ENCODE results near the gene MLST8. TPM values are rescaled to one million over a fixed set of nuclear protein-coding genes. Genes with fewer than 3 reads are reported as not detected.

MLST8 gene
- polyA plus RNA-seq, 3 donors: 29.9 to 54.3 (median 30.5) TPM

- Mint-ChIP-seq H3K36me3 (peaks cover 51 to 76% of the 10 kb centered on the region in 2 donors), H3K4me3 (no peak overlapping the region)
Observed at GRCh38 chr16:2230376-2230775, 25.1 kb downstream of the MLST8 start.

GRCh38 chr16:2231016-2231931 is 26.0 kb downstream of the MLST8 start:
- 96% methylated on average over 26 of the region's 29 CpGs for WGBS (ENCODE audit: insufficient coverage)
- H3K36me3 ChIP-seq (replicated peaks in 1 of 2; ENCODE audit: control insufficient read depth in 1 of 2, insufficient read depth in 2 of 2, low read length in 2 of 2): peaks cover 72 to 84% of the 10 kb centered on the region in 2 donors
- H3K27ac ChIP-seq (ENCODE audit: low read depth in 1 of 2, low read length in 2 of 2): no peak overlapping the region
- H3K4me3 ChIP-seq (replicated peaks in 1 of 3; ENCODE audit: low read depth in 2 of 3, low read length in 3 of 3): no peak overlapping the region
- peaks cover 57 to 80% of the 10 kb centered on the region in 2 donors for H3K36me3 Mint-ChIP-seq
- TF ChIP-seq, protein P1, sequence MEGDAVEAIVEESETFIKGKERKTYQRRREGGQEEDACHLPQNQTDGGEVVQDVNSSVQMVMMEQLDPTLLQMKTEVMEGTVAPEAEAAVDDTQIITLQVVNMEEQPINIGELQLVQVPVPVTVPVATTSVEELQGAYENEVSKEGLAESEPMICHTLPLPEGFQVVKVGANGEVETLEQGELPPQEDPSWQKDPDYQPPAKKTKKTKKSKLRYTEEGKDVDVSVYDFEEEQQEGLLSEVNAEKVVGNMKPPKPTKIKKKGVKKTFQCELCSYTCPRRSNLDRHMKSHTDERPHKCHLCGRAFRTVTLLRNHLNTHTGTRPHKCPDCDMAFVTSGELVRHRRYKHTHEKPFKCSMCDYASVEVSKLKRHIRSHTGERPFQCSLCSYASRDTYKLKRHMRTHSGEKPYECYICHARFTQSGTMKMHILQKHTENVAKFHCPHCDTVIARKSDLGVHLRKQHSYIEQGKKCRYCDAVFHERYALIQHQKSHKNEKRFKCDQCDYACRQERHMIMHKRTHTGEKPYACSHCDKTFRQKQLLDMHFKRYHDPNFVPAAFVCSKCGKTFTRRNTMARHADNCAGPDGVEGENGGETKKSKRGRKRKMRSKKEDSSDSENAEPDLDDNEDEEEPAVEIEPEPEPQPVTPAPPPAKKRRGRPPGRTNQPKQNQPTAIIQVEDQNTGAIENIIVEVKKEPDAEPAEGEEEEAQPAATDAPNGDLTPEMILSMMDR (IDR thresholded peaks at IDR 0.05): no peak
- H3K9me3 Mint-ChIP-seq: peaks cover 0 to 6% (median 0%) of the 10 kb centered on the region in 7 donors
- peaks cover 0 to 3% of the 10 kb centered on the region in 2 donors for H3K4me1 ChIP-seq (ENCODE audit: control insufficient read depth in 1 of 2, insufficient read depth in 2 of 2, low read length in 2 of 2)
- H3K4me2 ChIP-seq (replicated peaks; ENCODE audit: extremely low read depth, low read length, poor library complexity, severe bottlenecking): no peak overlapping the region
- peaks cover 13 to 18% (median 13%) of the 10 kb centered on the region in 3 donors for H3K27me3 Mint-ChIP-seq (ENCODE audit: low read depth in 3 of 3)
- peaks cover 15% of the 10 kb centered on the region for H3K79me2 ChIP-seq (ENCODE audit: insufficient read depth, low read length)
- no peaks in the 10 kb centered on the region for H3K9me3 ChIP-seq (replicated peaks in 1 of 2; ENCODE audit: control insufficient read depth in 1 of 2, insufficient read depth in 1 of 2, low read length in 2 of 2)
- H4K20me1 ChIP-seq (ENCODE audit: insufficient read depth, low read length): peaks cover 22% of the 10 kb centered on the region
- no peak overlapping the region for H3K4me3 Mint-ChIP-seq
- H3K27me3 ChIP-seq (ENCODE audit: control insufficient read depth in 2 of 2, insufficient read depth in 2 of 2, low read length in 2 of 2): peaks cover 3 to 11% of the 10 kb centered on the region in 2 donors
- no peak overlapping the region for H2AFZ ChIP-seq (ENCODE audit: insufficient read depth, low read depth, low read length, poor library complexity, severe bottlenecking)
- no peak for DNase-seq
- peaks cover 11% of the 10 kb centered on the region for H3K4me1 Mint-ChIP-seq
- peak overlapping the region in 1 of 7 donors; percentile 57 for H3K27ac Mint-ChIP-seq
- H3K9ac ChIP-seq (ENCODE audit: insufficient read depth, low read length, poor library complexity, severe bottlenecking): no peak overlapping the region
- intact Hi-C loops (cut with micrococcal nuclease): no loop called here

More at GRCh38 chr16:2230376-2230775, 25.1 kb downstream of the MLST8 start:
- WGBS (ENCODE audit: insufficient coverage): 89% methylated on average over 13 of the region's 13 CpGs
- peaks cover 11% of the 10 kb centered on the region for H3K4me1 Mint-ChIP-seq
- H4K20me1 ChIP-seq (ENCODE audit: insufficient read depth, low read length): peaks cover 19% of the 10 kb centered on the region
- peaks cover 70 to 84% of the 10 kb centered on the region in 2 donors for H3K36me3 ChIP-seq (replicated peaks in 1 of 2; ENCODE audit: control insufficient read depth in 1 of 2, insufficient read depth in 2 of 2, low read length in 2 of 2)
- peaks cover 4 to 9% (median 5%) of the 10 kb centered on the region in 3 donors for H3K27me3 Mint-ChIP-seq (ENCODE audit: low read depth in 3 of 3)
- H3K27ac Mint-ChIP-seq: peak overlapping the region in 2 of 7 donors; percentile 50 to 52
- TF ChIP-seq, protein P1 (IDR thresholded peaks at IDR 0.05): no peak
- H2AFZ ChIP-seq (ENCODE audit: insufficient read depth, low read depth, low read length, poor library complexity, severe bottlenecking): no peak overlapping the region
- intact Hi-C loops (cut with micrococcal nuclease): no loop called here
- H3K79me2 ChIP-seq (ENCODE audit: insufficient read depth, low read length): peaks cover 24% of the 10 kb centered on the region
- H3K9ac ChIP-seq (ENCODE audit: insufficient read depth, low read length, poor library complexity, severe bottlenecking): no peak overlapping the region
- DNase-seq: no peak
- no peak overlapping the region for H3K4me2 ChIP-seq (replicated peaks; ENCODE audit: extremely low read depth, low read length, poor library complexity, severe bottlenecking)
- no peaks in the 10 kb centered on the region for H3K9me3 ChIP-seq (replicated peaks in 1 of 2; ENCODE audit: control insufficient read depth in 1 of 2, insufficient read depth in 1 of 2, low read length in 2 of 2)
- H3K27me3 ChIP-seq (ENCODE audit: control insufficient read depth in 2 of 2, insufficient read depth in 2 of 2, low read length in 2 of 2): peaks cover 0 to 2% of the 10 kb centered on the region in 2 donors
- H3K4me3 ChIP-seq (replicated peaks in 1 of 3; ENCODE audit: low read depth in 2 of 3, low read length in 3 of 3): no peak overlapping the region
- no peaks in the 10 kb centered on the region for H3K4me1 ChIP-seq (ENCODE audit: control insufficient read depth in 1 of 2, insufficient read depth in 2 of 2, low read length in 2 of 2)
- no peak overlapping the region for H3K27ac ChIP-seq (ENCODE audit: low read depth in 1 of 2, low read length in 2 of 2)
- H3K9me3 Mint-ChIP-seq: peaks cover 0 to 5% (median 0%) of the 10 kb centered on the region in 7 donors

Measured in CD14-positive monocyte (primary cell).